ENCODE data around the gene MOB3C. TPM values are rescaled to one million over a fixed set of nuclear protein-coding genes. Genes with fewer than 3 reads are reported as not detected.

Gene MOB3C
- total and polyA plus RNA-seq, 2 of the 4 experiments (the other 2 are of a cell fraction), result 7.3 to 9.0 TPM

- ChIA-PET POLR2A (ENCODE audit: unreplicated experiment) (no interaction called here), CTCF (interaction anchor here (0.5 to 1.7 kb wide), 4 partner anchors 8 to 107 kb away, joined by 3 to 12 read pairs (median 3); no protein-coding TSS in a partner anchor)
- no peak overlapping the region for H3K9ac ChIP-seq (ENCODE audit: low read depth, low read length)
- H2BK15ac ChIP-seq (ENCODE audit: low read depth, low read length), result no peak overlapping the region
- no peaks in the 10 kb centered on the region for H4K20me1 ChIP-seq (ENCODE audit: insufficient read depth, low read length)
- no peak for DNase-seq
- H2BK5ac ChIP-seq (ENCODE audit: low read depth, low read length, poor library complexity, severe bottlenecking), result no peak overlapping the region
- H4K8ac ChIP-seq (ENCODE audit: low read depth in 2 of 2, low read length in 2 of 2), result no peak overlapping the region
- intact Hi-C loops (cut with micrococcal nuclease) (loop anchor here (1.0 kb wide), 1 partner anchor 103 kb away; no protein-coding TSS in a partner anchor), dilution Hi-C loops (cut with HindIII; ENCODE audit: low sequenced_read_pairs, unreplicated experiment) (no loop called here), in situ Hi-C loops (cut with MboI; ENCODE audit: low sequenced_read_pairs) (no loop called here)
- no peak overlapping the region for H3K14ac ChIP-seq (replicated peaks; ENCODE audit: low read depth, low read length)
- H2AK5ac ChIP-seq (ENCODE audit: low read depth, low read length), result no peak overlapping the region
- no TSS peak for BruUV-seq (replicated peaks)
- no peaks in the 10 kb centered on the region for H3K36me3 ChIP-seq (ENCODE audit: control insufficient read depth, insufficient read depth, low read length)
- no peak overlapping the region for H4K5ac ChIP-seq (ENCODE audit: low read depth, low read length)
- H2BK120ac ChIP-seq (ENCODE audit: low read depth, low read length), result no peak overlapping the region
- H3K4me3 ChIP-seq (ENCODE audit: insufficient read depth, low read depth, low read length), result no peak overlapping the region
- no peak for ATAC-seq (ENCODE audit: low read depth)
- no peak overlapping the region for H3K4me2 ChIP-seq (ENCODE audit: low read depth, low read length)
- no peak overlapping the region for H3K18ac ChIP-seq (ENCODE audit: low read depth, low read length)
- no peaks in the 10 kb centered on the region; the same call in 1 of the 2 replicates for H3K9me1 ChIP-seq (ENCODE audit: insufficient read depth, low read length)
- no peak for TF ChIP-seq MAZ (IDR thresholded peaks at IDR 0.05; ENCODE audit: borderline replicate concordance, low read depth, low read length)
- TF ChIP-seq ELK1 (IDR thresholded peaks at IDR 0.05; ENCODE audit: borderline replicate concordance, low read depth, low read length), result no peak
- H2AK9ac ChIP-seq (replicated peaks; ENCODE audit: low read depth, low read length, poor library complexity), result no peak overlapping the region
- no peak overlapping the region for H2AFZ ChIP-seq (replicated peaks; ENCODE audit: low read length, poor library complexity)
- H3K9me3 ChIP-seq (ENCODE audit: control insufficient read depth, insufficient read depth, low read length), result no peaks in the 10 kb centered on the region
- no peak overlapping the region for H4K91ac ChIP-seq (ENCODE audit: insufficient read depth, low read depth, low read length)
- H3K4me1 ChIP-seq (ENCODE audit: control insufficient read depth, insufficient read depth, low read length), result peaks cover 2% of the 10 kb centered on the region; the same call in 1 of the 2 replicates
- H3K56ac ChIP-seq (ENCODE audit: extremely low read depth, insufficient read depth, low read length), result no peak overlapping the region
- WGBS, 2 experiments (ENCODE audit: extremely low coverage in 2 of 2, insufficient read length in 1 of 2), result 100% methylated on average over 1 of the region's 7 CpGs; no CpG with 5 or more reads in 1 of the 2 experiments
- H3K79me1 ChIP-seq (ENCODE audit: low read depth in 1 of 2, low read length in 2 of 2), result peaks cover 0 to 3% of the 10 kb centered on the region in 2 experiments; a peak in 1 of 4 replicates
- no peak overlapping the region for H3K4ac ChIP-seq (ENCODE audit: low read depth, low read length)
- no peak overlapping the region for H3K23ac ChIP-seq (ENCODE audit: low read depth, low read length)
- H3K27ac ChIP-seq (ENCODE audit: insufficient read depth, low read length), result no peak overlapping the region
- H3K27me3 ChIP-seq (ENCODE audit: control insufficient read depth, insufficient read depth, low read length), result no peaks in the 10 kb centered on the region
- H2BK20ac ChIP-seq (ENCODE audit: low read depth, low read length), result no peak overlapping the region
Measured at GRCh38 chr1:46621930-46622329, 5.3 kb upstream of the MOB3C start.

Data from IMR-90 (cell line).